Measurements from ENCODE around the gene RGMA.
A peak's percentile ranks its signal among the peaks of the same experiment; 100 is the strongest.

RGMA gene

DNA sequence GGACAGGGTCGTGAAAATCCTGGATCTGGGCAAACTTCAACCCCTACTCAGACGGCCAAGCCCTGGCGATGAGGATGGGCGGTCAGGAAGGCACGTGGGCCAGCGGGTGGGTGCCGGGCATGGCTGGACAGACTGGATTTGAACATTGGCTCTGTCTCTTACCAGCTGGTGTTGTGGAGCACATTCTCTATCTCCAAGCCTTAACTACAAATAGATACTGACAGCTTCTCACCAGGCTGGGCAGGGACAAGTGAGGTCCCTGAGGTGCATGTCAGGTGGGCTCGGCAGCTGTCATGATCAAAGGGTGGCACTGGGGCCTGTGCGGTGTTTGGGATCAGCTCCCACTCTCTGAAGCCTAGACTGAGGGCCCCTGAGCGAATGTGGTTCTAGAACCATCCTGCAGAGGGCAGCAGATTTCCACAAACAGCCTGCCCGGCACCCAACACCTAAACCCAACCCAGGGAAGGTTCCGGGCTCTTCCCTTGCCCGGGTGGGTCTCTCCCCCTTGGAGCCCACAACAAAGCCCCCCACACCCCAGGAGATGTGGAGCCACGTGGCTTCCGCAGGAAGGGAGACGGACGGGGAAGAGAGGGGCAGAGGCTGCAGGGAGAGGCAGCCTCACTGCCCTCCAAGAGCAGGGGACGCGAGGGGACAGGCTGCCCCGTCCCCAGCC lies 58.4 kb downstream of the RGMA start:
- no peak for TF ChIP-seq POLR2AphosphoS5 (IDR thresholded peaks at IDR 0.05; ENCODE audit: low read depth, low read length)
- TF ChIP-seq, protein P1, sequence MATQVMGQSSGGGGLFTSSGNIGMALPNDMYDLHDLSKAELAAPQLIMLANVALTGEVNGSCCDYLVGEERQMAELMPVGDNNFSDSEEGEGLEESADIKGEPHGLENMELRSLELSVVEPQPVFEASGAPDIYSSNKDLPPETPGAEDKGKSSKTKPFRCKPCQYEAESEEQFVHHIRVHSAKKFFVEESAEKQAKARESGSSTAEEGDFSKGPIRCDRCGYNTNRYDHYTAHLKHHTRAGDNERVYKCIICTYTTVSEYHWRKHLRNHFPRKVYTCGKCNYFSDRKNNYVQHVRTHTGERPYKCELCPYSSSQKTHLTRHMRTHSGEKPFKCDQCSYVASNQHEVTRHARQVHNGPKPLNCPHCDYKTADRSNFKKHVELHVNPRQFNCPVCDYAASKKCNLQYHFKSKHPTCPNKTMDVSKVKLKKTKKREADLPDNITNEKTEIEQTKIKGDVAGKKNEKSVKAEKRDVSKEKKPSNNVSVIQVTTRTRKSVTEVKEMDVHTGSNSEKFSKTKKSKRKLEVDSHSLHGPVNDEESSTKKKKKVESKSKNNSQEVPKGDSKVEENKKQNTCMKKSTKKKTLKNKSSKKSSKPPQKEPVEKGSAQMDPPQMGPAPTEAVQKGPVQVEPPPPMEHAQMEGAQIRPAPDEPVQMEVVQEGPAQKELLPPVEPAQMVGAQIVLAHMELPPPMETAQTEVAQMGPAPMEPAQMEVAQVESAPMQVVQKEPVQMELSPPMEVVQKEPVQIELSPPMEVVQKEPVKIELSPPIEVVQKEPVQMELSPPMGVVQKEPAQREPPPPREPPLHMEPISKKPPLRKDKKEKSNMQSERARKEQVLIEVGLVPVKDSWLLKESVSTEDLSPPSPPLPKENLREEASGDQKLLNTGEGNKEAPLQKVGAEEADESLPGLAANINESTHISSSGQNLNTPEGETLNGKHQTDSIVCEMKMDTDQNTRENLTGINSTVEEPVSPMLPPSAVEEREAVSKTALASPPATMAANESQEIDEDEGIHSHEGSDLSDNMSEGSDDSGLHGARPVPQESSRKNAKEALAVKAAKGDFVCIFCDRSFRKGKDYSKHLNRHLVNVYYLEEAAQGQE (IDR thresholded peaks at IDR 0.05; ENCODE audit: insufficient read depth in 1 of 2, low read depth in 2 of 2, low read length in 2 of 2) = no peak
- TF ChIP-seq FOXP2 (optimal IDR thresholded peaks at IDR 0.05; ENCODE audit: borderline replicate concordance, extremely low read depth, extremely low read length, insufficient read depth) = no peak
- TF ChIP-seq SIN3A (IDR thresholded peaks at IDR 0.05; ENCODE audit: borderline replicate concordance, insufficient read depth, low read length) = no peak
- no peak for TF ChIP-seq TAF1 (IDR thresholded peaks at IDR 0.05; ENCODE audit: borderline replicate concordance, insufficient read depth, low read length)

DNA sequence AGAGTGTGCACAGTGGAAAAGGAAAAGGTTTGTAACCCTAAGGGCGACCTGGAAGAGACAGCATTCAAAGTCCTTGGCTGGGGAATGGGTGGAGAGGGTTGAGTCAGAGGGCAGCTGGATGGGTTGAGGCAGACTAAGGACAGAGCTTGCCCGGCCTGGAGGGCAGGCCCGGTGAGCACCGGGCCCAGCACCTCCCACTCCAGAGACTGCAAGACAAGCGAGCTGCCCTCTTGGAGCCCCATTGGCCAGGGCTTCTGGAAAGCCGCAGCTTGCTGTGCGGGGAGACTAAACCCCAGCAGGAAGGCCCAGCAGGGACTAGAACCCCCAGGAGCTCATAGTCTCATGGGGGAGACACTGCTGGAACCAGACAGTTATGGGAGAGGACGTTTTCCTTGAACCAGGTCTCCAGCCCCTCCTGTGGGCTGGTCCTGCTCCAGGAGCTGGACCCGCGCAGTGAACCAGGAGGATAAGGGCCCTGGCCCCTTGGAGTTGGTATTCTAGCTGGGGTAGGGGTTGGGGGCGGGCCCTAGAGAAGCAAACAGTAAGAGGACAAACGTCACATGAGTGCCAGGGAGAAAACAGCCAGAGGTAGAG lies 59.1 kb downstream of the RGMA start:
- TF ChIP-seq FOXP2 (optimal IDR thresholded peaks at IDR 0.05; ENCODE audit: borderline replicate concordance, extremely low read depth, extremely low read length, insufficient read depth) (no peak), SIN3A (IDR thresholded peaks at IDR 0.05; ENCODE audit: borderline replicate concordance, insufficient read depth, low read length) (no peak), POLR2AphosphoS5 (IDR thresholded peaks at IDR 0.05; ENCODE audit: low read depth, low read length) (no peak), TAF1 (IDR thresholded peaks at IDR 0.05; ENCODE audit: borderline replicate concordance, insufficient read depth, low read length) (no peak)
- TF ChIP-seq, protein P1 (IDR thresholded peaks at IDR 0.05; ENCODE audit: insufficient read depth in 1 of 2, low read depth in 2 of 2, low read length in 2 of 2) = no peak

DNA sequence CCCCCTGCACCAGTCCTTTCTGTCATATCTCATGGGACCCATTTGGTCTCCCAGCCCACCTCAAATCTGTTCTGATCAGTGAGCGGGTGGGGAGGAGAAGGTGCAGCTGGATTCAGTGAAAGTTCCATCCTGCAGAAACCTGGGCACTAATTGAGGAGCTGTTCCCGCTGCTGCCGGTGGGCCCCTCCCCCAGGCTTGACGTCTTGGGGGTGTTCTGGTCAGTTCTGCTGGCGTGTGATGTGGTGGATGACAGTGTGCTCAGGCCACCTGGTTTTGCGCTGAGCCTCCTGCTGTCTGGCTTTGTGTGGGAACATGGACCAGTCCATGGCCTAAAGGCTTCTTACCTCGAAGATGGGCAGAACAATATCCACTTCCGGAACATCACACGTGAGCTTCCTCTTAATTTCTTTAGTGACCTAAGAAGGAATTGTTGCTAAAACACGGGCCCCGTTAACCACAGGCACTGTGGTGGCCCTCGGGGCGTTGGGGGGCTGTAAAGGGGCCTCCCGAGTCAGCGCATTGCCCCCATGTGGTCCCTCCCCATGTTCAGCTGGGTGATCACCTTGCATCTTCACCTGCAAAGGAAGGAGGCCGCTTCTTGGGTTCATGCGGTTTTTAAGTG lies 59.7 kb downstream of the RGMA start:
- TF ChIP-seq, protein P1 (IDR thresholded peaks at IDR 0.05; ENCODE audit: insufficient read depth in 1 of 2, low read depth in 2 of 2, low read length in 2 of 2) = no peak
- TF ChIP-seq TAF1 (IDR thresholded peaks at IDR 0.05; ENCODE audit: borderline replicate concordance, insufficient read depth, low read length) (no peak), POLR2AphosphoS5 (IDR thresholded peaks at IDR 0.05; ENCODE audit: low read depth, low read length) (no peak), SIN3A (IDR thresholded peaks at IDR 0.05; ENCODE audit: borderline replicate concordance, insufficient read depth, low read length) (no peak), FOXP2 (optimal IDR thresholded peaks at IDR 0.05; ENCODE audit: borderline replicate concordance, extremely low read depth, extremely low read length, insufficient read depth) (no peak)

DNA sequence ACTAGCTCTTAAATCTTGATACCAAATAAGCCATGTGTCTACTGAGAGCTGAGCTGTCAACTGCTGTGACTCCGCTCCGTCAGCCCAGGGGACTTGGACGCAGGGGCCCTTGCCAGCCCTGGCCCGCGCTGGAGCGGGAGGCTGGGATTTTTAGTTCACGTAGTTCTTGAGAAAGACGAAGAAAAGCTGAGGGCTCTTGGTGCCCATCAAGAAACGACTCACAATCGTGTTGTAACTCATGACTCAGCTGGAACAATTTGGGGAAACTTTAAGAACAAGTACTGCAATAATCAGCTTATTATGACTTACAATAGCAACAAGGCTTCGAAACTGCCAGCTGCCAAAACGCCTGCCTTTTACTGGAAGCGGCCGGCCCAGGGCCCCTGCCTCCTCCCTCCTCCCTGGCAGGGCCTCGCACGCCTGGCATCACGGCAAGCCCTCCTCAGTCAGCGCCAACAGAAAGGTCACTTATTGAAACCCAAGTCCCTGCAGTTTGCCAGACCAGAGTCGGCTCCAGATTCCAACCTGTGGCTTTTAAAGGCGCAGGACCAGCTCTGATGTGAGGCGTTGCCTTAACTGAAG lies 60.3 kb downstream of the RGMA start:
- TF ChIP-seq POLR2AphosphoS5 (IDR thresholded peaks at IDR 0.05; ENCODE audit: low read depth, low read length) (peak; percentile 38; the same call in 1 of the 2 replicates), SIN3A (IDR thresholded peaks at IDR 0.05; ENCODE audit: borderline replicate concordance, insufficient read depth, low read length) (no peak), FOXP2 (optimal IDR thresholded peaks at IDR 0.05; ENCODE audit: borderline replicate concordance, extremely low read depth, extremely low read length, insufficient read depth) (no peak), TAF1 (IDR thresholded peaks at IDR 0.05; ENCODE audit: borderline replicate concordance, insufficient read depth, low read length) (no peak)
- TF ChIP-seq, protein P1 (IDR thresholded peaks at IDR 0.05; ENCODE audit: insufficient read depth in 1 of 2, low read depth in 2 of 2, low read length in 2 of 2) = no peak

All from PFSK-1 (cell line).